Body of pancreas (tissue), 4 donors: ENCODE measurements around the gene WDR26. TPM values are rescaled to one million over a fixed set of nuclear protein-coding genes. Genes with fewer than 3 reads are reported as not detected.
"Not testable (repeated sequence)": the region's sequence is repeated elsewhere in the genome, so short reads cannot be mapped to it uniquely, and the experiment has no call there.

Experiments
- ATAC-seq: fragments of 150-250 bp; one replicate; pipeline ENCODE4 v1.9.1; 2016
- DNase-seq, 4 donors: peaks; one replicate each; pipeline ENCODE4 v3.0.0-alpha.2; 2019
- H3K27ac ChIP-seq, 4 donors: fragments of 200-600 bp; sonication (generic); 1 replicate in 3 of 4; 2 replicates in 1 of 4; pipeline versions ENCODE4 v1.5.1 to v1.6.1; 2016 to 2019; ENCODE audit warnings: mild to moderate bottlenecking in 1 of 4, mixed read lengths in 1 of 4, moderate library complexity in 1 of 4
- H3K27me3 ChIP-seq, 2 donors: fragments of 200-600 bp; sonication (generic); one replicate each; pipeline ENCODE4 v1.6.0; 2016; ENCODE audit warnings: mild to moderate bottlenecking in 1 of 2
- H3K36me3 ChIP-seq, 2 donors: fragments of 200-600 bp; sonication (generic); replicated peaks in 1 of 2; 2 replicates each; pipeline ENCODE4 v1.5.1; 2016; ENCODE audit warnings: low read depth in 2 of 2; ENCODE audit not compliant: insufficient read depth in 1 of 2
- H3K4me1 ChIP-seq: fragments of 200-600 bp; sonication (generic); one replicate; pipeline ENCODE4 v1.6.0; 2016
- H3K4me3 ChIP-seq, 2 donors: fragments of 200-600 bp; sonication (generic); 1 replicate in 1 of 2; 2 replicates in 1 of 2; pipeline ENCODE4 v1.5.1; 2016 to 2019
- H3K9me3 ChIP-seq, 3 donors: fragments of 200-600 bp; sonication (generic); 1 replicate in 2 of 3; 2 replicates in 1 of 3; pipeline ENCODE4 v1.5.1; 2016
- CTCF ChIP-seq, 7 experiments: fragments of 450-650 bp in 4 of 7; fragments of 200-600 bp in 3 of 7; sonication (generic) in 3 of 7; IDR thresholded peaks; one replicate each; pipeline ENCODE4 v1.5.1; 2016 to 2019; ENCODE audit warnings: antibody characterized with exemption in 7 of 7
- POLR2A ChIP-seq, 3 donors: fragments of 450-650 bp; IDR thresholded peaks; one replicate each; pipeline ENCODE4 v1.6.1; 2016; ENCODE audit warnings: antibody characterized with exemption in 3 of 3, mild to moderate bottlenecking in 2 of 3
- WGBS, 2 donors: methylation state at CpG; one replicate each; pipeline ENCODE4 v1.1.5; 2017; 5-methylcytosine and 5-hydroxymethylcytosine counted together
- intact Hi-C: fragments of 100-400 bp; cut with DNase I; formaldehyde crosslinking; loops from one replicate; pipeline ENCODE4 v1.15.1; 2023
- total RNA-seq, 2 donors: library from RNA; depleted of rRNA; stranded (reverse); fragments of >200 nt; gene quantifications; one replicate each; pipeline ENCODE4 v1.1.0, GENCODE V29; 2016

WDR26 gene
- total RNA-seq, 2 donors from 2014 or later, result 29.3 to 49.3 TPM

GRCh38 chr1:224357626-224358124 is 76.9 kb downstream of the WDR26 start:
- Histone ChIP-seq H3K4me1 (peaks cover 9% of the 10 kb centered on the region), H3K9me3 (no peaks in the 10 kb centered on the region), H3K4me3 (peak overlapping the region in 1 of 2 donors; percentile 96), H3K27me3 (no peaks in the 10 kb centered on the region), H3K36me3 (no peaks in the 10 kb centered on the region), H3K27ac (peak overlapping the region in 3 of 4 donors; percentile 82 to 89 (median 82))
- peak in 1 of 4 donors; percentile 25 for DNase-seq
- intact Hi-C loops, result no loop called here
- 12 to 18% methylated on average over 9 of the region's 9 CpGs for WGBS, 2 donors
- ATAC-seq, result no peak
- TF ChIP-seq CTCF (IDR thresholded peaks at IDR 0.05), result no peak
- no peak for TF ChIP-seq POLR2A (IDR thresholded peaks at IDR 0.05)

GRCh38 chr1:224356685-224357625 is 77.6 kb downstream of the WDR26 start, which contains the start of gene CNIH4:
CNIH4 (plus strand) TSS chr1:224356879; CDS start chr1:224356925, 46 bp downstream.
- intact Hi-C loops, result no loop called here
- H3K9me3 ChIP-seq, result no peaks in the 10 kb centered on the region
- TF ChIP-seq POLR2A (IDR thresholded peaks at IDR 0.05), result peak; percentile 25 to 86 (median 72)
- peak in 1 of 7 experiments; percentile 11 for TF ChIP-seq CTCF (IDR thresholded peaks at IDR 0.05)

GRCh38 chr1:224353975-224354925 is 80.3 kb downstream of the WDR26 start:
- Histone ChIP-seq H3K27me3 (no peaks in the 10 kb centered on the region), H3K9me3 (no peaks in the 10 kb centered on the region), H3K4me1 (peaks cover 9% of the 10 kb centered on the region), H3K27ac (no peak overlapping the region), H3K36me3 (no peaks in the 10 kb centered on the region), H3K4me3 (no peak overlapping the region)
- DNase-seq (no peak), ATAC-seq (no peak)
- intact Hi-C loops, result no loop called here
- no peak for TF ChIP-seq CTCF (IDR thresholded peaks at IDR 0.05)
- TF ChIP-seq POLR2A (IDR thresholded peaks at IDR 0.05), result no peak
- WGBS, 2 donors, result 57 to 61% methylated on average over 5 of the region's 5 CpGs

More at GRCh38 chr1:224356685-224357625, 77.6 kb downstream of the WDR26 start, which contains the start of gene CNIH4:
- Histone ChIP-seq H3K27me3 (no peaks in the 10 kb centered on the region), H3K36me3 (no peaks in the 10 kb centered on the region), H3K4me1 (peaks cover 9% of the 10 kb centered on the region), H3K4me3 (peak within 1 kb of the TSS; percentile 91 to 96), H3K27ac (peak within 1 kb of the TSS; percentile 66 to 89 (median 82))
- DNase-seq, result peak; percentile 84 to 96 (median 90)
- WGBS, 2 donors, result 0 to 2% methylated on average over 9 to 76 of the region's 78 CpGs
- peak; percentile 98 for ATAC-seq

GRCh38 chr1:224352436-224353085 is 82.0 kb downstream of the WDR26 start:
- not testable (repeated sequence) for H3K27ac ChIP-seq, H3K36me3 ChIP-seq

GRCh38 chr1:224349716-224350115 is 84.9 kb downstream of the WDR26 start:
- H3K9me3 ChIP-seq, H3K4me1 ChIP-seq, H3K36me3 ChIP-seq, ATAC-seq, H3K27me3 ChIP-seq, H3K27ac ChIP-seq, intact Hi-C loops, H3K4me3 ChIP-seq, DNase-seq: not testable (repeated sequence)
- 84 to 89% methylated on average over 12 to 30 of the region's 30 CpGs for WGBS, 2 donors

More at GRCh38 chr1:224352436-224353085, 82.0 kb downstream of the WDR26 start:
- intact Hi-C loops, ATAC-seq, H3K27me3 ChIP-seq, H3K4me1 ChIP-seq, DNase-seq, H3K9me3 ChIP-seq, H3K4me3 ChIP-seq: not testable (repeated sequence)
- WGBS, 2 donors, result 92 to 96% methylated on average over 11 to 40 of the region's 49 CpGs
